ENCODE data around the gene WDFY2. TPM values are rescaled to one million over a fixed set of nuclear protein-coding genes. Genes with fewer than 3 reads are reported as not detected.

Gene WDFY2
- polyA plus RNA-seq, 3 donors: 6.5 to 40.1 (median 9.1) TPM

DNA sequence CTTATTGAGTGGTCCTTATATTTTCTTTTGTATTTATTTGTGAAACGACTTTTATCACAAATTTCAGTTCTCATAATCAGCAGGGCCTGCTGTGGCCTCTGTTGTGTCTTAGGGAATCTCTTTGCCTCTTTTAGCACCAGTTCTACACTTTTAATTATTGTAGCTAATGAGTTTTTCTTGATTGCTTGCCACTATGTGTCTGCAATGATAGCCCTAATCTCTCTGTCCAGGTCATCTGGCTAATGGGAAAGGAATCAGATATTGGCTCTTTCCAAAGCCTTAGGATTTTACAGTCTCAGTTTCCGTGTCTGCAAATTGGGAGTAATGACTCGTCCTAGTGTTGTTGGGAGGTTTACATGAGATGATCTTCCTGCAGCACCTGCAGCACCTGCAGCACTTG is 10.2 kb downstream of the WDFY2 start:
- WGBS (ENCODE audit: insufficient coverage): no CpG with 5 or more reads among the region's 3 CpGs
- peaks cover 98% of the 10 kb centered on the region for H4K20me1 ChIP-seq (ENCODE audit: insufficient read depth, low read length)
- H3K4me1 ChIP-seq (ENCODE audit: control insufficient read depth in 1 of 2, insufficient read depth in 2 of 2, low read length in 2 of 2): peaks cover 53 to 75% of the 10 kb centered on the region in 2 donors
- no peak for DNase-seq
- peaks cover 68% of the 10 kb centered on the region for H3K4me1 Mint-ChIP-seq
- H3K9me3 Mint-ChIP-seq: peaks cover 0 to 2% (median 0%) of the 10 kb centered on the region in 7 donors
- H3K36me3 Mint-ChIP-seq: peaks cover 0 to 3% of the 10 kb centered on the region in 2 donors
- no peak overlapping the region for H2AFZ ChIP-seq (ENCODE audit: insufficient read depth, low read depth, low read length, poor library complexity, severe bottlenecking)
- H3K4me3 ChIP-seq (replicated peaks in 1 of 3; ENCODE audit: low read depth in 2 of 3, low read length in 3 of 3): no peak overlapping the region
- H3K9me3 ChIP-seq (replicated peaks in 1 of 2; ENCODE audit: control insufficient read depth in 1 of 2, insufficient read depth in 1 of 2, low read length in 2 of 2): no peaks in the 10 kb centered on the region
- H3K27me3 Mint-ChIP-seq (ENCODE audit: low read depth in 3 of 3): no peaks in the 10 kb centered on the region
- no peak overlapping the region for H3K4me2 ChIP-seq (replicated peaks; ENCODE audit: extremely low read depth, low read length, poor library complexity, severe bottlenecking)
- H3K27ac Mint-ChIP-seq: no peak overlapping the region
- peak overlapping the region in 1 of 2 donors; percentile 76 for H3K27ac ChIP-seq (ENCODE audit: low read depth in 1 of 2, low read length in 2 of 2)
- H3K27me3 ChIP-seq (ENCODE audit: control insufficient read depth in 2 of 2, insufficient read depth in 2 of 2, low read length in 2 of 2): no peaks in the 10 kb centered on the region
- intact Hi-C loops (cut with micrococcal nuclease): no loop called here
- no peaks in the 10 kb centered on the region for H3K36me3 ChIP-seq (replicated peaks in 1 of 2; ENCODE audit: control insufficient read depth in 1 of 2, insufficient read depth in 2 of 2, low read length in 2 of 2)
- H3K9ac ChIP-seq (ENCODE audit: insufficient read depth, low read length, poor library complexity, severe bottlenecking): no peak overlapping the region
- no peak overlapping the region for H3K4me3 Mint-ChIP-seq
- TF ChIP-seq, protein P1, sequence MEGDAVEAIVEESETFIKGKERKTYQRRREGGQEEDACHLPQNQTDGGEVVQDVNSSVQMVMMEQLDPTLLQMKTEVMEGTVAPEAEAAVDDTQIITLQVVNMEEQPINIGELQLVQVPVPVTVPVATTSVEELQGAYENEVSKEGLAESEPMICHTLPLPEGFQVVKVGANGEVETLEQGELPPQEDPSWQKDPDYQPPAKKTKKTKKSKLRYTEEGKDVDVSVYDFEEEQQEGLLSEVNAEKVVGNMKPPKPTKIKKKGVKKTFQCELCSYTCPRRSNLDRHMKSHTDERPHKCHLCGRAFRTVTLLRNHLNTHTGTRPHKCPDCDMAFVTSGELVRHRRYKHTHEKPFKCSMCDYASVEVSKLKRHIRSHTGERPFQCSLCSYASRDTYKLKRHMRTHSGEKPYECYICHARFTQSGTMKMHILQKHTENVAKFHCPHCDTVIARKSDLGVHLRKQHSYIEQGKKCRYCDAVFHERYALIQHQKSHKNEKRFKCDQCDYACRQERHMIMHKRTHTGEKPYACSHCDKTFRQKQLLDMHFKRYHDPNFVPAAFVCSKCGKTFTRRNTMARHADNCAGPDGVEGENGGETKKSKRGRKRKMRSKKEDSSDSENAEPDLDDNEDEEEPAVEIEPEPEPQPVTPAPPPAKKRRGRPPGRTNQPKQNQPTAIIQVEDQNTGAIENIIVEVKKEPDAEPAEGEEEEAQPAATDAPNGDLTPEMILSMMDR (IDR thresholded peaks at IDR 0.05): no peak
- peaks cover 100% of the 10 kb centered on the region for H3K79me2 ChIP-seq (ENCODE audit: insufficient read depth, low read length)

DNA sequence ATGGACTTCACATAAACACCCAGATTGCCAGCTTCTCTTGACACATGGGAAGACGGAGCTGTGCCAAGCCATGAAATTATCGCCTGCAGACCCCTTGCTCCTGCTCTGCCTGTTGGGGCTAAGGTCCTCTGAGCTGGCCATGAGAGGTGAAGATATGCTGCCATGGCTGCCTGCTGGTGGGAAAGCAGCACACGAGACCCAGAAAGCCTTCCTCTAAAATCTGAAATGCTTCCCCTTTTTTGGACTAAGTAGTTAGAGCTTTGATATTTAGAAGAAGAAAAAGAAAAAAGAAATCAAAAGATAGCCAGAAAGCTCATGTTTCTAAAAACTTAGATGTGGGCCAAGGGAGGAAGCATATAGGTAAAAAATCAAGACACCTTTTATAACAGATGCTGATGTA is 11.2 kb downstream of the WDFY2 start:
- H3K79me2 ChIP-seq (ENCODE audit: insufficient read depth, low read length): peaks cover 100% of the 10 kb centered on the region
- intact Hi-C loops (cut with micrococcal nuclease): loop anchor here in 1 of 2 donors (5.0 kb wide), 1 partner anchor 47 kb away; no protein-coding TSS in a partner anchor

More for the DNA sequence above, 11.2 kb downstream of the WDFY2 start:
- Histone ChIP-seq H3K4me3 (replicated peaks in 1 of 3; ENCODE audit: low read depth in 2 of 3, low read length in 3 of 3) (peak overlapping the region in 1 of 3 experiments; percentile 22), H3K9me3 (replicated peaks in 1 of 2; ENCODE audit: control insufficient read depth in 1 of 2, insufficient read depth in 1 of 2, low read length in 2 of 2) (no peaks in the 10 kb centered on the region), H3K36me3 (replicated peaks in 1 of 2; ENCODE audit: control insufficient read depth in 1 of 2, insufficient read depth in 2 of 2, low read length in 2 of 2) (no peaks in the 10 kb centered on the region), H3K4me1 (ENCODE audit: control insufficient read depth in 1 of 2, insufficient read depth in 2 of 2, low read length in 2 of 2) (peaks cover 54 to 75% of the 10 kb centered on the region in 2 donors), H3K9ac (ENCODE audit: insufficient read depth, low read length, poor library complexity, severe bottlenecking) (no peak overlapping the region), H3K4me2 (replicated peaks; ENCODE audit: extremely low read depth, low read length, poor library complexity, severe bottlenecking) (peak overlapping the region; percentile 32), H4K20me1 (ENCODE audit: insufficient read depth, low read length) (peaks cover 98% of the 10 kb centered on the region), H3K27me3 (ENCODE audit: control insufficient read depth in 2 of 2, insufficient read depth in 2 of 2, low read length in 2 of 2) (no peaks in the 10 kb centered on the region), H2AFZ (ENCODE audit: insufficient read depth, low read depth, low read length, poor library complexity, severe bottlenecking) (no peak overlapping the region), H3K27ac (ENCODE audit: low read depth in 1 of 2, low read length in 2 of 2) (peak overlapping the region; percentile 27 to 76)
- H3K4me1 Mint-ChIP-seq: peaks cover 68% of the 10 kb centered on the region
- peak overlapping the region in 1 of 2 donors; percentile 9 for H3K4me3 Mint-ChIP-seq
- H3K27me3 Mint-ChIP-seq (ENCODE audit: low read depth in 3 of 3): no peaks in the 10 kb centered on the region
- TF ChIP-seq, protein P1 (IDR thresholded peaks at IDR 0.05): no peak
- peak in 2 of 3 donors; percentile 46 to 55 for DNase-seq
- peaks cover 0 to 2% (median 0%) of the 10 kb centered on the region in 7 donors for H3K9me3 Mint-ChIP-seq
- peaks cover 0 to 3% of the 10 kb centered on the region in 2 donors for H3K36me3 Mint-ChIP-seq
- 73% methylated on average over 2 of the region's 3 CpGs for WGBS (ENCODE audit: insufficient coverage)
- peak overlapping the region; percentile 3 to 89 (median 75) for H3K27ac Mint-ChIP-seq
